GM12865 (cell line): ENCODE results near the gene PPFIA4.

Source experiments
- DNase-seq: peaks from one replicate; pipeline ENCODE4 v3.0.0; 2010; ENCODE audit warnings: low read depth
- H3K4me3 ChIP-seq: 2 replicates; pipeline ENCODE4 v1.5.1; 2011; ENCODE audit warnings: mild to moderate bottlenecking, low read depth, low read length, control low read depth
- TF ChIP-seq, protein P1 (sequence below): IDR thresholded peaks from 2 replicates; pipeline ENCODE4 v1.5.1; 2011; ENCODE audit warnings: low read length, control low read depth, low read depth, inconsistent platforms; ENCODE audit not compliant: insufficient read depth; ENCODE audit errors: missing control alignments

Gene PPFIA4

DNA sequence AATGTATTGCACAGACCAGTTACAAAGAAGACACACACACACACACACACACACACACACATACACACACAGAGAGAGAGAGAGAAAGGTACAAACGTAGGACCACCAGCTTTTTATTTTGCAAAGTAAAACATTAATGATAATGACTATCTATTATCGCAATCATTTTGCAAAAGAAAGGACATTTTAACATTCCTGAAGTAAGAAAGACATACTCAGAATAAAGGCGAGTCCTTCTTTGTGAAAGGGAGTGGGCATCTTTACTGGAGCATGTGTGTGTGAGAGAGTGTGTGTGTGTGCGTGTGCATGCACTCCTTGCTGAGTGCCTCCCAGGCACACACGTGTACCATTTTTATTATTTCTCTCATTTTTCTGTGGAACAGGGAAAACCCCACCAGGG is 28.4 kb downstream of the PPFIA4 start:
- TF ChIP-seq, protein P1, sequence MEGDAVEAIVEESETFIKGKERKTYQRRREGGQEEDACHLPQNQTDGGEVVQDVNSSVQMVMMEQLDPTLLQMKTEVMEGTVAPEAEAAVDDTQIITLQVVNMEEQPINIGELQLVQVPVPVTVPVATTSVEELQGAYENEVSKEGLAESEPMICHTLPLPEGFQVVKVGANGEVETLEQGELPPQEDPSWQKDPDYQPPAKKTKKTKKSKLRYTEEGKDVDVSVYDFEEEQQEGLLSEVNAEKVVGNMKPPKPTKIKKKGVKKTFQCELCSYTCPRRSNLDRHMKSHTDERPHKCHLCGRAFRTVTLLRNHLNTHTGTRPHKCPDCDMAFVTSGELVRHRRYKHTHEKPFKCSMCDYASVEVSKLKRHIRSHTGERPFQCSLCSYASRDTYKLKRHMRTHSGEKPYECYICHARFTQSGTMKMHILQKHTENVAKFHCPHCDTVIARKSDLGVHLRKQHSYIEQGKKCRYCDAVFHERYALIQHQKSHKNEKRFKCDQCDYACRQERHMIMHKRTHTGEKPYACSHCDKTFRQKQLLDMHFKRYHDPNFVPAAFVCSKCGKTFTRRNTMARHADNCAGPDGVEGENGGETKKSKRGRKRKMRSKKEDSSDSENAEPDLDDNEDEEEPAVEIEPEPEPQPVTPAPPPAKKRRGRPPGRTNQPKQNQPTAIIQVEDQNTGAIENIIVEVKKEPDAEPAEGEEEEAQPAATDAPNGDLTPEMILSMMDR: no peak
- H3K4me3 ChIP-seq: no peak overlapping the region
- no peak for DNase-seq

DNA sequence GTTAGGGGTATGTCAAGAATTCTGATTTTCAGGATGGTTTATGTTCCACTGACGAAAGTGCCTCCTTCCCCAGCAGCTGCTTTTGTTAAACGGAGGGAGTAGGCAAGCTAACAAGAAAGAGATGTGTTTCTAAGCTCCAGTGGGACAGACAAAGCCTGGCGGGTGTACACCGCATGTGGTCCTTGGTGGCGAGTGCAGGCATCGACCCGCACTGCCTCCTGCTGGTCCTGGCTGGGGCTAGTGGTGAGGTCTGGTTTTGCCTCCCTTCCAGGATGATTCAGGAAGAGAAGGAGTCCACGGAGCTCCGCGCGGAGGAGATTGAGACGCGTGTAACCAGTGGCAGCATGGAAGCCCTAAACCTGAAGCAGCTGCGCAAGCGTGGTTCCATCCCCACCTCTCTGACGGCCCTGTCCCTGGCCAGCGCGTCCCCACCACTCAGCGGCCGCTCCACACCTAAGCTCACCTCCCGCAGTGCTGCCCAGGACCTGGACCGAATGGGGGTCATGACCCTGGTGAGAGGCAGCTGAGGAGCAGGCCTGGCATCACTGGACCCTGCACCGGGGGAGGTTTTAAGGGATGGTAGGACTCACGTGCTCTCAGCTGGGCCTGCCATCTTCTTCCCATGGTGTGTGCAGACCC is 29.0 kb downstream of the PPFIA4 start:
- no peak overlapping the region for H3K4me3 ChIP-seq
- TF ChIP-seq, protein P1: no peak
- DNase-seq: no peak

DNA sequence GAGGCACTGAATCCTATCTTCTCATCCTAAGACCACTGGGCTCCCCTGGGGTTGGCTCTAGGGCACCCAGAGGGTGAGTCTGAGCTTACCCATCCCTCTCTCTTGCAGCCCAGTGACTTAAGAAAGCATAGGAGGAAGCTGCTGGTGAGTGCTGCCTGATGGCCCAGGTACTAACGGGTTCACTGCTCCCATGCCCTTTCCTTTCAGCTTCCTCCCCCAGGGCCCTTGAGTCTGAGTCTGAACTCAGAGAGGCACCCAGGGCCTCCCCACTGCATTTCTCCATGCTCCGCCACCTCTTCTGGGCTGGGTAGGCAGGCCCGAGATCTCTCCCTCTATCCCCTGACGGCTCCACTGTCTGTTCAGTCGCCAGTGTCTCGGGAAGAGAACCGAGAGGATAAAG is 29.7 kb downstream of the PPFIA4 start:
- H3K4me3 ChIP-seq: no peak overlapping the region
- TF ChIP-seq, protein P1: no peak
- no peak for DNase-seq

DNA sequence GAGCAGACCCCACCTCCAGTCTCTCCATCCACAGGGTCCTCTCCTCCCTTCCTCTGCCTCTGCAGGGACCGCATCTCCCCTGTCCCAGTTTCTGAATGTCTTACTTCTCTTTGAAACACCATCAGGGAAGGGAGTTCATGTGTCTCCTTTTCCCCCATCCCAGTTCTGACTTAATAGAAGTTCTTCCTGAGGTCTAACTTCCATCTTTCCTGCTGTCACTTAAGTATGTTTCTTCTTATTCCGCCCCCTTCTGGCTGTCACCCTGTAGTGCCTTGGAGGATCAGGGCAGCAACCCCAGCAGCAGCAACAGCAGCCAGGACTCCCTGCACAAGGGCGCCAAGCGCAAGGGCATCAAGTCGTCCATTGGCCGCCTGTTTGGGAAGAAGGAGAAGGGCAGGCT is 30.2 kb downstream of the PPFIA4 start:
- TF ChIP-seq, protein P1: peak; percentile 21
- H3K4me3 ChIP-seq: no peak overlapping the region
- no peak for DNase-seq

DNA sequence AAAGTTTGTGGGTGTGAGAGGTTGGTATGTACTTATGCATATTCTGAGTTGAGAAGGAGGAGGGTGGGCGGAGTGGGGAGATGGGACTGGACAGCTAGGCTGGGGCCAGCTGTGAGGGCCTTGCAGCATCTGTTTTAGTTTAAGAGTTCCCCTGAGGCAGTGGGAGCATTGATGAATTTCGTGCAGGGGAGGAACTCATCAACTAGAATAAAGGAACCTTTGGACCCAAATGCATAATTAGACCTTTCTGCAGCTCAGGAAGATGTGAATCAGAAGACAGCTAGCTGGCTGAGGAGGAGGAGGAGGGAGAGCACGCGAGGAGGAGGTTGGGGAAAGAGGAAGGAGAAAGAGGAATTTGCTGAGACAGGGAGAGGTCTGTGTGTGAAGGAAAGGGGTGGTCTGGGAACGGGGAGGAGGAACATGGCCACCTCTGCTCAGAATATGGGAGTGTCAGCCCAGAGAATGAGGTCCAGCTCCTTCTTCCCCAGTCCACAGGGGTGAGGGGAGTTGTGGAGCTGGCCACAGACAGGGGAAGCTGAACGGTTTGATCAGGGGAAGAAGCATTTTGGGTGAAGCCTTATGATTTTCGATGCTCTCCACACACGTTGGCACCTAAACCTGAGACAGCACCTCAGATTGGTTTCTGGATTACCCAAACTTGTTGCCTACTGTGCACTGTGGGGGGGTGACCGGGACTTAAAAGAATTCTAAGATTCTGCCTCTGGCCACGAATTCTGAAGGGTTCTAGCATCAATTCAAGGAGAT is 31.8 kb downstream of the PPFIA4 start:
- TF ChIP-seq, protein P1: no peak
- no peak for DNase-seq
- no peak overlapping the region for H3K4me3 ChIP-seq

DNA sequence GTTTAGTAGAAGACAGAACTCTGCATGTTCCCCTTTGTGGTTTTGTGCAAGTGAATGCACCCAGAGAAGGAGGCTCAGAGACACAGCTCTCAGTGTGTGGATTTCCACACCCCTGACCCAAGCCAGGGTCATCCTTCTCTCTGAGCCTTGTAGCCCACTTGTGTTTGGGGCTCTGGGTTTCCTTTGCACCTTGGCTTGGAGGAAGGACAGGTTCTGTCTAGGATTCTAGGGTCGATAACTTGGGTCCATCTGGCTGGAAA is 32.3 kb downstream of the PPFIA4 start:
- TF ChIP-seq, protein P1: no peak
- no peak overlapping the region for H3K4me3 ChIP-seq
- no peak for DNase-seq

DNA sequence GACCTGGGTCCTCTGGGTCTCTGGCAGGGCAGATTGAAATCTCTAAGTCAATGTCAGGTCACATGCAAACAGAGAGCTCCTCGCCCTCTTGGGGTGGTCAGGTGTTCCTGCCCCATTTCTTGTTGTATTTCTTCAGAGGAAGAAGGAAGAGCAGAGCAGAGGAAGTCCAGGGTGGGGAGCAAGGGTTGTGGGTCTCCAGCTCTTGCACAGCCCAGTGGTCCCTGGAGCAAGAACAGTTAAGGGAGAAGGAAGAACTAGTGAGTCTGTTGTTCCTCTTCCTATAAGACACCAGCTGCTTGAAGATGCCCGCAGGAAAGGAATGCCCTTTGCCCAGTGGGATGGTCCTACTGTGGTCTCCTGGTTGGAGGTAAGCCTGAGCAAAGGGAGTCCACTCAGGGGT is 33.2 kb downstream of the PPFIA4 start:
- TF ChIP-seq, protein P1: no peak
- DNase-seq: no peak
- no peak overlapping the region for H3K4me3 ChIP-seq
